AG08395 (cell line): Measurements from ENCODE around the gene DAB2IP.
"Not testable (repeated sequence)": the region's sequence is repeated elsewhere in the genome, so short reads cannot be mapped to it uniquely, and the experiment has no call there.

Experiments
- DNase-seq: peaks from one replicate; pipeline ENCODE4 v3.0.0; 2012; ENCODE audit warnings: mixed read lengths, low spot score

The DAB2IP gene

GRCh38 chr9:121776739-121777637 is 125.6 kb downstream of the DAB2IP start:
- no peak for DNase-seq

GRCh38 chr9:121778252-121779225 is 127.1 kb downstream of the DAB2IP start:
- DNase-seq: no peak

GRCh38 chr9:121779381-121780117 is 128.1 kb downstream of the DAB2IP start:
- DNase-seq: no peak

GRCh38 chr9:121780177-121781040 is 129.0 kb downstream of the DAB2IP start:
- no peak for DNase-seq

DNA sequence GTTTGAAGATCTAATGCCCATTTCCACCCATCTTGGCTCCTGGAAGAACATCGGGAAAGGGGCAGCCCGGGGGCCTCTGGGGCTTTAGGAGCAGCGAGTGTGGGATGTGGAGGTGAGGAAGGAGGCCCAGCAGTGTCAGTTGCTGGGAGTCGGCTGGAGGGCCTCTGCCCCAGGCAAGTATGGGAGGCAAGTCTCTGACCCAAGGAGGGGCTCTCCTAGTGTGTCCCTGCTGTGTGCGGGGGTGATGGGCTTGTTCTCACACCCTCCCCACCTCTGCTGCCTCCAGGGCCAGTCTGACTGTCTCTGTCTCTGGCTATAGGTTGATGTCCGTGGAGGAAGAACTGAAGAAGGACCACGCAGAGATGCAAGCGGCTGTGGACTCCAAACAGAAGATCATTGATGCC is 129.7 kb downstream of the DAB2IP start:
- no peak for DNase-seq

DNA sequence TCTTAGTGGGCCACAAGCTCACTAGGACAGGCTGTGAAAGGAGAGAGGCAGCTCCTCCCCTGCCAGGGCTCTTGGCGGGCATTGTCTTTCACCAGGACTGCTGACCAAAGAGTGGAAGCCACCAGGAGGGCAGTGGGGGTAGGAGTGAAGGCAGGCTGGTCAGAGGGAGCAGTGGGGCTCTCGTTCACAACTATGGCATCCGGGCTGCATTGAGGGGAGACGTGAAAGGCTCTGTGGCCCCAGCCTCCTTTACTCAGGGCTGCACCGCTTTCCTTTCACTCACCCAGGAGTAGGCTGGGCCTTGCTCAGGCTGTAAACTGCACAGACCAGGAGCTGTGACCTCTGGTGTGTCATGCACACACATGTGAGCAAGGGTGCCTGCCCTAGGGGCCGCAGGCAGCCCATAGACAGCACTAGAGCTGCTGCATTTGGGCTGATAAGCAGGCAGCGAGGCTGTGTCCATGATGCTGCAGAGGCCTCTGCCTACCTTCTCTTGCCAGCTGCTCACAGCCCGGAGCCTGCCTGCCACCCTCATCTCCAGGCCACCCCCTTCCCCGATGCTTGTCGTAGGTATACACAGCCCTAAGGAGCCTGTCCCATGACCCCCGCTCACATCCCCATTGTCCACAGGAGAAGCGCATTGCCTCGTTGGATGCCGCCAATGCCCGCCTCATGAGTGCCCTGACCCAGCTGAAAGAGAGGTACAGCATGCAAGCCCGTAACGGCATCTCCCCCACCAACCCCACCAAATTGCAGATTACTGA is 130.4 kb downstream of the DAB2IP start:
- no peak for DNase-seq

GRCh38 chr9:121782514-121783110 is 131.2 kb downstream of the DAB2IP start:
- no peak for DNase-seq

DNA sequence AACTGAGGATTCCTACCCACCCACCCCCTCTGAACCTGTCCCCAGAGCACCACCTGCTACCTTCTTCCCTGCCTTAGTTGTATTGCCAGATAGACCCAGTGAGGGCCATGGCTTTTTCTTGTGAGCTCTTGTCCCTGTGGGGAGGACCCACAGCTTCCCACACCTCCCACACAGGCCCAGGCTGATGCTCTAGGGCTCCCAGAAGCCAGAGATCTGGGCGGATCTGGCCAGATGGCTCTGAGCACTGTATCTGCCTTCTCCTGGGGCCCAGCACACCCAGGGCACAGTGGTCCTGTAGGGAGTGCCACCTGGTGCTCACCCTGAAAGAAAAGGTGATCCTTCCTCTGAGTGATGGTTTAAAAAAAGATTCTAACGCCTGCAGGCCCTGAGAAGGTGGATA is 131.7 kb downstream of the DAB2IP start:
- no peak for DNase-seq

DNA sequence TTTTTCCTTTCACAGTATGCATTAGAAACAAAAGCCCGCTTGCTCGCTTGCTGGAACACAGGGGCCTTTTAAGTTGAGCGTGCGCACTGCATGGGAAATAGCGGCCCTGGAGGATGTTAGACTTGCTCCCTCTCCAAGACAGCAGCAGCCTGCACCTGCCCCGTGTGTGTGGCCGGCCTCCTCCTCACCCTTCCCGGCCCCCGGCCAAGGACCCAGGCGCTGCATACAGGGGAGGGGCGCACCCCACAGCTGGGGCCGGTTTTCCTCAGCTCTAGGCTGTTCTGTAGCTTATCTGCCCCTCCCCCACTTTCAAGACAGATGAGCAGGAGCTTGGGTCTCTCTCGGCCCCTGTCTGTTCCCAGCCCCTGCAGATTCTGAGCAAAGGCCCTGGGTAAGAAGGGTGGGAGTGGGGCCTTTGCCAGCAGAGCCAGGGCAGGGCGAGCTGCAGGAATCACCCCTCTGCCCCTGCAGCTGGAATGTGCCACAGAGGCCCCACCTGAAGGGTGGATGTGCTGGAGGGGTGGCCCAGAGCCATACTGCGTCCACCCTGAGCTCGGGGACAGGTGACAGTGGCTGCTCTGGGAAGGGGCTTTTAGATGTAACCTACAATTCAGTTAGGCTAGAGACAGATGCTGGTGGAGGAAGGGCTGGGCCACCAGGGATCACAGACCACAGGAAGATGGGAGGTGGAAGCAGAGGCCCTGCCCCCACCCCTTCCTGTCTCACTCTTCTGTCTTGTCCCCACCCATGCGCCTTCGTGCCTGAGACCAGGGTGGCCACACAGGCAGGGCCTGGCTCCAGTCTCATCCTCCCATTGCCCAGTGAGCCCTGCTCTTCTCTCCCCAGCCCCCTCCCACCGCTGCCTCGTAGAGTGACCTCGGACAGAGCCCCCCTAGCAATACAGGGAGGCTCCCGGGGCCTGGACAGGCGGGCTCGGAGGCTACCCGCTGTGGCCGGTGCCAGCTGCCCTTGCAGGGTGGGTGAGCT is 132.4 kb downstream of the DAB2IP start:
- no peak for DNase-seq

DNA sequence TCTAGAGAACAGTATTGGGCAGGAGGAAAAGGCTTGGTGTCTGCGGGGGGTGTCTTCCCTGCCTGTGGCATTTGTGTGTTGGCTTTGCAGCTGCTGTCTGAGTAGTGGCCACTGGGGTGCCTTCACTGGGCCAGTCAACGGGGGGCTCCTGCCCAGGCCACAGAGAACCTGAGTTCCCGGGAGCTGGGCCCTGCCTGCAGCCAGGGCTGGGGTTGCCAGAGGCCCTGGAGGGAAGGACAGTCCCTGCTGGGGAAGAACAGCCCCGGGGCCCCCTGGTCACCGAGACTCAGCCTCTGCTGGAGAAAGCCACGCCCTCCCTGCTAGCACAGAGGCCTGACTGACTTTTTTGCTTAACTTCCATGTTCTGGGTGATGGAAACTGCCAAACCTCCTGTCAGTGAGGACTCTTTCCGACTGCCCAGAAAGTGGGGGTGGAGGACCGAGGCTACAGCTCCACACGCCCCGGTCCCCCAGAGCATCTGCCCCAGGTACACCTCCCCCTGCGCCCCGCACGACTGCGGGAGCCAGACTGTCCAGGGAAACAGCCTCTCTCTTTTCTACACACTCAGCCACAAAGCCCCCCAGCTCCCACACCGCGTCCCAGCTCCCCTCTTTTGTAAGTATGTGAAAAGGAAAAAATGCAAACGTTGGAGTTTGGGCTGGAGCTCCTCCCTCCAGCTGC is 133.4 kb downstream of the DAB2IP start:
- no peak for DNase-seq

DNA sequence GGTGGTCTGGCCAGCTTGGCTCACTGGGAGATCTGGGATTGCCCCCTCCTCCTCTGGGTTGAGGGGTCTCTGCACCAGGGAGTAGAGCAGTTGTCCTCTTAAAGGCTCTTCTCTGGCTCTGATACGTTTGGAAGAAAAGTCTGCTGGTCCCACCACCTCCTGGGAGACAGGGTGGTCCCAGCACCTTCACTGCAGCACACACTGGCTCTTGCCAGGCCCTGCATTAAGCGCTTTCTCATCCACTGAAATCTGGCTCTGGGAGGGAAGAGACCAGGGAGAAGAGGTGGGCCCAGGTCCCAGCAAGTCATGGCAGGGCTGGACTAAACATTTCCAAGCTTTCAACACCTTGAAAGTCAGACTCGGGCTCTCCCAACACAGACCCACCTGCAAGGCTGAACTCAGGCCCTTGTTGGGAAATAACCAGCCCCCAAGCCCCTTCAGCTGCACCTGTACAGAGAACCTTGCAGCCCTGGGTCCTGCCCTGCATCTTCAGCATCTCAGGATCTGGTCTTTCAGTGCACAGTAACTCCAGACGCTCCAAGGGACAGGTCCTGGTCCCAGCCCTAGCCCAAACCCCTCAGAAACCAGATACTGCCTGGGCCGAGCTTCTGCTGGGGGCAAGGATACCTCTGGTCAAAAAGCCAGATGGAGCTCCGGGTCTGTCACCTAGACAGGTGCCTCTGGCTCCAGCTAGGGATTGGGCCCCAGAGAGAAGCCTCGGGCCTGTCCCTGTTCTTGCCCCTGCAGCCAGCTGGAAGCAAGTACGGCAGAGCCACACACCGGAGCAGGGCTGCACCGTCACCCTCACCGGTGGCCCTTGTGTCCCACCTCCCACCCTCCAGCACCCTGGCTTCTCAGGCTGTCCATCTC is 134.5 kb downstream of the DAB2IP start:
- DNase-seq: no peak

GRCh38 chr9:121786543-121786948 is 135.1 kb downstream of the DAB2IP start:
- DNase-seq: no peak

- no peak for DNase-seq
These were observed 135.6 kb downstream of the DAB2IP start for GRCh38 chr9:121786998-121787422.

- DNase-seq: no peak
These were observed 137.4 kb downstream of the DAB2IP start for GRCh38 chr9:121788686-121789366.

GRCh38 chr9:121790841-121791240 is 139.4 kb downstream of the DAB2IP start:
- no peak for DNase-seq

GRCh38 chr9:121792476-121792875 is 141.0 kb downstream of the DAB2IP start:
- not testable (repeated sequence) for DNase-seq
